Heart right ventricle (tissue), 16 donors: ENCODE measurements around the gene C5orf24. TPM values are rescaled to one million over a fixed set of nuclear protein-coding genes. Genes with fewer than 3 reads are reported as not detected.

ENCODE experiments used
- ATAC-seq, 8 donors: fragments of 200-7000 bp; cut with Tn5 transposase; one replicate each; pipeline ENCODE4 v1.9.1; 2020; ENCODE audit warnings: mild to moderate bottlenecking in 8 of 8, moderate library complexity in 8 of 8, moderate number of reproducible peaks in 1 of 8
- DNase-seq, 2 donors: peaks; one replicate each; pipeline ENCODE4 v3.0.0-alpha.2; 2020
- H3K27ac ChIP-seq, 10 donors: fragments of 200-600 bp; sonication (generic) in 2 of 10; one replicate each; pipeline versions ENCODE4 v1.5.0 to v1.8.0; 2020 to 2022; ENCODE audit warnings: mild to moderate bottlenecking in 3 of 10
- H3K27me3 ChIP-seq, 7 donors: fragments of 200-600 bp; one replicate each; pipeline ENCODE4 v1.8.0; 2021 to 2022; ENCODE audit warnings: mild to moderate bottlenecking in 2 of 7
- H3K36me3 ChIP-seq, 9 donors: fragments of 200-600 bp; sonication (generic) in 1 of 9; one replicate each; pipeline versions ENCODE4 v1.5.0 to v1.8.0; 2020 to 2022; ENCODE audit warnings: mild to moderate bottlenecking in 2 of 9
- H3K4me1 ChIP-seq, 9 donors: fragments of 200-600 bp; sonication (generic) in 1 of 9; one replicate each; pipeline versions ENCODE4 v1.5.0 to v1.8.0; 2020 to 2022; ENCODE audit warnings: mild to moderate bottlenecking in 4 of 9
- H3K4me3 ChIP-seq, 10 donors: fragments of 200-600 bp; sonication (generic) in 2 of 10; one replicate each; pipeline versions ENCODE4 v1.5.0 to v1.8.0; 2020 to 2022; ENCODE audit warnings: mild to moderate bottlenecking in 7 of 10, moderate library complexity in 2 of 10
- H3K9me3 ChIP-seq, 11 donors: fragments of 200-600 bp in 10 of 11; sonication (generic) in 2 of 11; one replicate each; pipeline versions ENCODE4 v1.5.0 to v1.8.0; 2013 to 2022; ENCODE audit warnings: mild to moderate bottlenecking in 2 of 11, control low read depth in 1 of 11, moderate library complexity in 1 of 11
- CTCF ChIP-seq, 9 donors: fragments of 200-600 bp; sonication (generic) in 2 of 9; IDR thresholded peaks; one replicate each; pipeline versions ENCODE4 v1.5.0 to v1.8.0; 2021 to 2022; ENCODE audit warnings: antibody characterized with exemption in 9 of 9, mild to moderate bottlenecking in 5 of 9, moderate library complexity in 1 of 9
- WGBS, 2 donors: extraction: QIAGEN DNeasy Blood & Tissue Kit; methylation state at CpG; one replicate each; pipeline ENCODE4 v1.1.7; 2013; ENCODE audit warnings: inconsistent platforms in 1 of 2; 5-methylcytosine and 5-hydroxymethylcytosine counted together
- intact Hi-C, 10 donors: fragments of 100-400 bp; cut with DNase I; formaldehyde crosslinking; loops; one replicate each; pipeline versions ENCODE4 v1.11.1 to v1.14.2; 2022
- polyA plus RNA-seq, 2 donors: library from polyadenylated mRNA; stranded (reverse); fragments of 200-250 nt; gene quantifications; one replicate each; pipeline ENCODE4 v1.2.3, GENCODE V29; 2013
- total RNA-seq, 10 donors: library from RNA; stranded (reverse); fragmentation: NEBNext Ultra II Directional in 3 of 10; extraction: Animal tissue kit (Norgen Biotek cat#: 25700) in 3 of 10; gene quantifications; one replicate each; pipeline versions ENCODE4 v1.2.1 to v1.2.4, GENCODE V29; 2021 to 2023
- donor health status: Arrhythmogenic right ventricular cardiomyopathy.
- donor health status: ischemic (EF 13 %, LVEDD 7.1; RV severe dilation, severe dysfunction).
- donor health status: healthy with polysubstance abuse.
- donor health status: DM: no; HTN: yes; CAD: no.
- donor health status: DM: no; HTN: no; CAD: no.
- donor health status: ischemic (EF 25% LVEDD 6.9; RV normal size, moderate dysfunction).
- donor health status: ischemic (EF 25% LVEDD 5.7; RV mildly dilated, moderate dysfunction).
- donor health status: healthy.
- donor health status: DM: yes; HTN: yes; CAD: no.
- donor health status: Ischemic cardiomyopathy.
- donor health status: ischemic (EF 35%, LVEDD 5.7; RV mildly dilated, moderate dysfunction).
- donor health status: nonischemic (EF 11% LVEDD 7.7; RV severe dilation, severe dysfunction).
- donor health status: DM: yes; HTN: yes; CAD: no.
- donor health status: PGD.
- donor health status: ischemic (EF 29% LVEDD 5.4; RV normal size, mild dysfunction).
- donor health status: nonischemic (EF 23%, LVEDD 6.1; RV moderate dilation, normal function).

Gene C5orf24
- total and polyA plus RNA-seq, 12 donors: 12.0 to 31.2 (median 23.3) TPM

DNA sequence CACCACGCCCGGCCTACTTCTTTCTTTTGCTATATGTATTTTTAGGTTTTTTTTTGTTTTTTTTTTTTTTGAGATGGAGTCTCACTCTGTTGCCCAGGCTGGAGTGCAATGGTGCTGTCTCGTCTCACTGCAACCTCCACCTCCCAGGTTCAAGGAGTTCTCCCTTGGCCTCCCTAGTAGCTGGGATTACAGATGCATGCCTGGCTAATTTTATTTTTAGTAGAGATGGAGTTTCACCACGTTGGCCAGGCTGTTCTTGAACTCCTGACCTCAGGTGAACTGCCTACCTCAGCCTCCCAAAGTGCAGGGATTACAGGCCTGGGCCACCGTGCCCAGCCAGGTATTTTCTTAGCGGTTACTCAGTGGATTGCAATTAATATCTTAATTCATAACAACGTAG, 23.9 kb upstream of the C5orf24 start:
- no peak for TF ChIP-seq CTCF (IDR thresholded peaks at IDR 0.05)
- Histone ChIP-seq H3K36me3 (peaks cover 0 to 100% (median 50%) of the 10 kb centered on the region in 9 donors), H3K27me3 (no peaks in the 10 kb centered on the region), H3K9me3 (no peaks in the 10 kb centered on the region), H3K4me1 (peaks cover 0 to 7% (median 0%) of the 10 kb centered on the region in 9 donors), H3K27ac (no peak overlapping the region), H3K4me3 (no peak overlapping the region)
- DNase-seq (no peak), ATAC-seq (no peak)
- WGBS, 2 donors: 87 to 90% methylated on average over 7 of the region's 7 CpGs
- intact Hi-C loops: no loop called here

DNA sequence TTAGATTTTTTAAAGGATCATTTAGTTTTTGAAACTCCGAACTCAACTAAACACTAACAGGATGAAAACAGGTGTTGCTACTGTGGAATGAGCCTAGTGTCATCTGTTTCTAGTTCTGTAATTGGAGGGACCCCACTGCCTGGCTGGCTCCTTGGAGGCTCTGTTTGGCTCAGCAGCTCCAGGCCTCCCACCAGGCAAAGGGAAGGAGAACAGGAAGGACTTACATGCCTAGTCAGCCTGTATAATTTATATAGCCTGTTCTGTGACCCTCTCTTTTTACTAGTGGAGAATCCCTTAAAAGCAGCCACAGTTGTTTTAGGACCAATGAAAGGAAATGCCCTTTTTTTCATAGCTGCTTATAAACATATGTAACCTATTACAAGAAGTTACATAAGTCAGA, 21.1 kb upstream of the C5orf24 start:
- H3K27me3 ChIP-seq: no peaks in the 10 kb centered on the region
- no peak overlapping the region for H3K4me3 ChIP-seq
- 94 to 100% methylated on average over 1 of the region's 1 CpG for WGBS, 2 donors
- H3K27ac ChIP-seq: no peak overlapping the region
- peaks cover 0 to 100% (median 41%) of the 10 kb centered on the region in 9 donors for H3K36me3 ChIP-seq
- no peaks in the 10 kb centered on the region for H3K9me3 ChIP-seq
- TF ChIP-seq CTCF (IDR thresholded peaks at IDR 0.05): no peak
- ATAC-seq (no peak), DNase-seq (no peak)
- intact Hi-C loops: no loop called here
- peaks cover 0 to 7% (median 0%) of the 10 kb centered on the region in 9 donors for H3K4me1 ChIP-seq

- intact Hi-C loops: no loop called here
- Histone ChIP-seq H3K9me3 (no peaks in the 10 kb centered on the region), H3K4me3 (no peak overlapping the region), H3K27ac (no peak overlapping the region), H3K27me3 (no peaks in the 10 kb centered on the region), H3K36me3 (peaks cover 0 to 100% (median 36%) of the 10 kb centered on the region in 9 donors), H3K4me1 (peaks cover 0 to 7% (median 0%) of the 10 kb centered on the region in 9 donors)
- TF ChIP-seq CTCF (IDR thresholded peaks at IDR 0.05): no peak
- ATAC-seq: no peak
- DNase-seq: no peak
- WGBS, 2 donors: 94% methylated on average over 7 of the region's 7 CpGs
These were observed 20.6 kb upstream of the C5orf24 start for GRCh38 chr5:134825212-134825611.

GRCh38 chr5:134833340-134834032, 12.3 kb upstream of the C5orf24 start:
- Histone ChIP-seq H3K4me3 (no peak overlapping the region), H3K27me3 (no peaks in the 10 kb centered on the region), H3K9me3 (no peaks in the 10 kb centered on the region), H3K4me1 (peaks cover 0 to 14% (median 7%) of the 10 kb centered on the region in 9 donors), H3K27ac (no peak overlapping the region), H3K36me3 (peaks cover 0 to 99% (median 6%) of the 10 kb centered on the region in 9 donors)
- 89 to 94% methylated on average over 3 of the region's 3 CpGs for WGBS, 2 donors
- no peak for DNase-seq
- intact Hi-C loops: no loop called here
- ATAC-seq: no peak
- TF ChIP-seq CTCF (IDR thresholded peaks at IDR 0.05): no peak
